ENCODE results near the gene PROM1.

PROM1 gene

GRCh38 chr4:16027626-16028025 lies 56.2 kb downstream of the PROM1 start:
- no peak overlapping the region for H3K9ac ChIP-seq (ENCODE audit: low read depth, low read length, poor library complexity, severe bottlenecking)
- no peak overlapping the region for H3K4me2 ChIP-seq (ENCODE audit: low read depth, low read length, poor library complexity, severe bottlenecking)
- no peaks in the 10 kb centered on the region for H3K9me2 ChIP-seq (replicated peaks; ENCODE audit: low read depth, low read length)
- no peaks in the 10 kb centered on the region for H3K79me2 ChIP-seq (ENCODE audit: insufficient read depth, low read length)
- peaks cover 11% of the 10 kb centered on the region for H3F3A ChIP-seq (ENCODE audit: low read depth)
- peaks cover 51% of the 10 kb centered on the region for H3K4me1 ChIP-seq (ENCODE audit: insufficient read depth, low read length, poor library complexity, severe bottlenecking)
- H2AFZ ChIP-seq (ENCODE audit: low read length) = no peak overlapping the region; the same call in 1 of the 2 replicates
- H3K27me3 ChIP-seq (ENCODE audit: insufficient read depth, low read length, poor library complexity, severe bottlenecking) = no peaks in the 10 kb centered on the region
- H3K36me3 ChIP-seq (ENCODE audit: insufficient read depth, low read length) = no peaks in the 10 kb centered on the region
- TF ChIP-seq EZH2phosphoT487 (IDR thresholded peaks at IDR 0.05; ENCODE audit: borderline replicate concordance) (no peak), CTCF (conservative IDR thresholded peaks at IDR 0.05; ENCODE audit: low read length) (no peak)
- no peaks in the 10 kb centered on the region for H4K20me1 ChIP-seq (ENCODE audit: insufficient read depth, low read length, poor library complexity, severe bottlenecking)
- H3K4me3 ChIP-seq (ENCODE audit: low read length, poor library complexity, severe bottlenecking) = no peak overlapping the region
- no peaks in the 10 kb centered on the region for H3K9me3 ChIP-seq (ENCODE audit: insufficient read depth, low read depth, low read length)

DNA sequence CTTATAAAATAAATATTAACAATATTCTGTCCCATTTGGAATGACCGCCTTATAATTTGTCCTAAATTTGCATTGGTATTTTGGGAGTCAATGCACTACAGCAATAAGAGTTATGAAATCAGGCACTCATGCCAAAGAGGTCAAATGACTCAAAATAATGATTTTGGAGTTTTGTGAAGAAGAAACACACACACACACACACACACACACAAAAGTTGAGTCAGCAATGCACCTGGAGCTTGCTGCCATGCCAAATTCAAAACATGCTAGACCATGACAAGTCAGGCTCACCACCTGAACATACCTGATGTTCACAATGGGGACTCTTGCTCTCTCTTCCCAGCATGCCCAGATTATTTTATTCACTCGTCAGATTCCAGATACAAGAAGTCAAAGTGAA lies 56.7 kb downstream of the PROM1 start:
- no peaks in the 10 kb centered on the region for H3K9me3 ChIP-seq (ENCODE audit: insufficient read depth, low read depth, low read length)
- peaks cover 45% of the 10 kb centered on the region for H3K4me1 ChIP-seq (ENCODE audit: insufficient read depth, low read length, poor library complexity, severe bottlenecking)
- no peaks in the 10 kb centered on the region for H3K36me3 ChIP-seq (ENCODE audit: insufficient read depth, low read length)
- no peak overlapping the region for H3K9ac ChIP-seq (ENCODE audit: low read depth, low read length, poor library complexity, severe bottlenecking)
- H3K9me2 ChIP-seq (replicated peaks; ENCODE audit: low read depth, low read length) = no peaks in the 10 kb centered on the region
- H3K4me3 ChIP-seq (ENCODE audit: low read length, poor library complexity, severe bottlenecking) = no peak overlapping the region
- H3F3A ChIP-seq (ENCODE audit: low read depth) = peaks cover 11% of the 10 kb centered on the region
- no peaks in the 10 kb centered on the region for H3K27me3 ChIP-seq (ENCODE audit: insufficient read depth, low read length, poor library complexity, severe bottlenecking)
- no peak overlapping the region for H3K4me2 ChIP-seq (ENCODE audit: low read depth, low read length, poor library complexity, severe bottlenecking)
- no peaks in the 10 kb centered on the region for H3K79me2 ChIP-seq (ENCODE audit: insufficient read depth, low read length)
- H4K20me1 ChIP-seq (ENCODE audit: insufficient read depth, low read length, poor library complexity, severe bottlenecking) = no peaks in the 10 kb centered on the region
- no peak overlapping the region; the same call in 1 of the 2 replicates for H2AFZ ChIP-seq (ENCODE audit: low read length)
- TF ChIP-seq EZH2phosphoT487 (IDR thresholded peaks at IDR 0.05; ENCODE audit: borderline replicate concordance) = no peak
- TF ChIP-seq CTCF (conservative IDR thresholded peaks at IDR 0.05; ENCODE audit: low read length) = no peak

DNA sequence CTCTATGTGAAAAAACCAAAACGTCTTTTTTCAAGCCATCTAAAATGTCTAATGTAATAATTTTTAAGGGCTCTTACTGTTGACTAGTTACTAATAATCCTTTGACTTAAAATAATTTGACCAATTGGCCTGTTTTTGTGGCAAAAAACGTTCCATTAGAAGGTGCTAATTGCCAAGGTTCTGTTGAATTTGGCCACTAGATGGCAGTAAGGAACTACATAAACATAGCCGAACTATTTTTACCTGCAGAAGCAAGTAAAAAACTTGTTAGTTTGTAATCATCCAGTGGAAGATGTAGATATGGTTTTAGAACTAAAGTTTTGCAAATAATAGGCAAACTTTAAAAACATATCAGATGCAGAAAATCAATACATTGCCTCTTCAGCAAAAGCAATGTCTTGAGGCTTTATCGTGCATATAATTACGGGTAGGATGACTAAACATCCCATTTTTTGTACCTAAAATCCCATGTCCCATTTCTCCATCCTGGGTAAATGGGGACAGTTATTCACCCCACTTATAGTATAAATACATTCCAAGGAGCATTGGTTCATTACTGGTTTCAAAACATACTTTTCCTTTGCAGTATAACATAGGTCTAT lies 57.6 kb downstream of the PROM1 start:
- TF ChIP-seq EZH2phosphoT487 (IDR thresholded peaks at IDR 0.05; ENCODE audit: borderline replicate concordance) = no peak
- peak; percentile 97 for TF ChIP-seq CTCF (conservative IDR thresholded peaks at IDR 0.05; ENCODE audit: low read length)
- peaks cover 38% of the 10 kb centered on the region for H3K4me1 ChIP-seq (ENCODE audit: insufficient read depth, low read length, poor library complexity, severe bottlenecking)
- no peaks in the 10 kb centered on the region for H3K9me3 ChIP-seq (ENCODE audit: insufficient read depth, low read depth, low read length)
- H4K20me1 ChIP-seq (ENCODE audit: insufficient read depth, low read length, poor library complexity, severe bottlenecking) = no peaks in the 10 kb centered on the region
- H3K4me3 ChIP-seq (ENCODE audit: low read length, poor library complexity, severe bottlenecking) = no peak overlapping the region
- H3K4me2 ChIP-seq (ENCODE audit: low read depth, low read length, poor library complexity, severe bottlenecking) = no peak overlapping the region
- H3K9me2 ChIP-seq (replicated peaks; ENCODE audit: low read depth, low read length) = no peaks in the 10 kb centered on the region
- H3K36me3 ChIP-seq (ENCODE audit: insufficient read depth, low read length) = no peaks in the 10 kb centered on the region
- H2AFZ ChIP-seq (ENCODE audit: low read length) = peak overlapping the region; percentile 9; the same call in 1 of the 2 replicates
- no peaks in the 10 kb centered on the region for H3K27me3 ChIP-seq (ENCODE audit: insufficient read depth, low read length, poor library complexity, severe bottlenecking)
- peaks cover 5% of the 10 kb centered on the region; the same call in 1 of the 2 replicates for H3F3A ChIP-seq (ENCODE audit: low read depth)
- no peak overlapping the region for H3K9ac ChIP-seq (ENCODE audit: low read depth, low read length, poor library complexity, severe bottlenecking)
- no peaks in the 10 kb centered on the region for H3K79me2 ChIP-seq (ENCODE audit: insufficient read depth, low read length)
